SW480 (cell line): Measurements from ENCODE around the gene ZNRF2.
"Not testable (repeated sequence)": the region's sequence is repeated elsewhere in the genome, so short reads cannot be mapped to it uniquely, and the experiment has no call there.

ENCODE experiments used
- DNase-seq: peaks from one replicate; pipeline ENCODE4 v3.0.0-alpha.2; 2016; ENCODE audit warnings: low spot score

The ZNRF2 gene

DNA sequence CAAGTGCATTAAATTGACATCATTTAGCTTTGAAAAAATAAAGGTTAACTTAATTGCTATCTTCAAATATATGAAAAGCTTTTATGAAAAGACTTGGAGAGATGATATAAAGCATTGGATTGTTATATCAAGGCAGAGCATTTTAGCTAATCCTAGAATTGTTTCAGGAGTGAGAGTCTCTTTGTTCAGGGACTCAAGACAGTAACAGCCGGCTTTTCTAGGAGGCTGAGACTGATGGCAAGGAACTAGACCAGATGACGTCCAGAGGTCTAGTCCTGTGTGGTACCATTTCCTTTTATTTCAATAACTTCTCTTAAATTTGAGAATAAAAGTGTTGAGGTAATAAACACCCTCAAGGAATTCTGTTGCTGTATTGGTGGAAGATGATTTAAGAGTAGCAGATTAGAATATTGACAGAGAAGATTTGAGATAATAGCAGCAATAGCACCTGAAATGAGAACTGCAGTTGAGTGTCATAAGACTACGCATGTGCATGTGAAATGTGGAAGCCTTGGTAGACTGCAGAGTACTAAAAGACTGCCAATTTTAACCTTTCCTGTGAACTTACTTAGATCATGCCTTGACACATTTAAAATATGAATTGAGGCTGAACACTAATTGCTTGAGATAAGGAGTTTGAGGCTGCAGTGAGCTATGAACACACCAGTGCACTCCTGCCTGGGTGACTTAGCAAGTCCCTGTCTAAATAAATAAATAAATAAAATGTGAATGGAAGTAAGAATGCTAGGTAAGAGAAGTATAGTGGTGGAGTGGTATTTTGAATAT, 79.6 kb downstream of the ZNRF2 start:
- DNase-seq: no peak

- no peak for DNase-seq
Measured at GRCh38 chr7:30364773-30365172, 80.4 kb downstream of the ZNRF2 start.

DNA sequence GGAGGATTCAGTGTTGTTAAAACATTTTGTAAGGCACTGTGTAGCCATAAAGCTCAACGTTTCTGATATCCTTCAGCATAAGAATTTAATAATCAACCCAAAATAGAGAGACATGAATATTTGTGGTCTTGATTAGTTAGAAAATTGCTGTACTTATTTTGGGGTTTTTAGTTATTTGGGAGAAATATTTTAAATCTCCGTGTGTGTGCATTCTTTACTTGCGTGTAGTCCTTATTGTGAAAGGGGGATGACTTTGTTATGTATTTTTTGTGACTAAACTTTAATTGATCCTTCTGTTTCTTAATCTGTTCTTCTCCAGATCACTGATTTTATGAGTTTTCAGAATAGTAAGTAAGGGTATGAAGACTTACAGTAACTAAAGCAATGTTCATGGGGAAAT, 81.2 kb downstream of the ZNRF2 start:
- DNase-seq: no peak

DNA sequence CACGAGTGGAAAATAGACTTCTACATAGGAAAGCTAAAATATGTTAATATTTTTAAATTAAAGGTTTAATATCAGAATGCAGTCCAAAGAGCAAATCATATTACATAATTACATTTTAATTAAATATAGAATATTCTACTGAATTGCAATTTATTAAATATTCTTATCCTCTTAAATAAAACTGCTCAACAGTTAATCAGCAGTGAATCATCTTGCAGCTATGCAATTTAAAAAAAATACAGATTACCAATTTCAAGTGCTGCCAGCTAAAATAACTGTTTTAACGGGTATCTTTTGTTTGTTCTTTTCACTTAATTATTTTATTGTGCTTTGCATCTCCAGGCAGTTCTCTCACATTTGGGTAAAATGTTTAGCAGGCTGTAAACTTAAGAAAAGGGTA, 82.2 kb downstream of the ZNRF2 start:
- DNase-seq: no peak

DNA sequence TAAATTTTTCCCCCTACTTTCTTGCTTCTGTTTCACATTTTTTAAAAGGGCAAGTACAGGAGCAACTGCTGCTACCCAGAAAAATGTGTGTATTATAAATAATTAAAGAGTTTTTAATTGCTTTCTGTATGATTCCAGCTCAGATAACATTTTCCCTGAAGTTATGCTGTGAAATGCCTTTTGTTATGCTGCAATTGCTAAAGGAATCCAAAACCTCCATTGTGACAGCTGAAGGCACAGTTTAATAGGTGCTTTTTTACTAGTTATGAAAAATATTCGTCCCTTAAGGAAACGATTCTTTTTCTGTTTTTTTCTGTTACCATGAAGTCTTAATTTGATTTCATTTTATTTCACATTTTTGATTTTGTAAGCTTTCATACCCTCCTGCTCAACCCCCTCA, 83.2 kb downstream of the ZNRF2 start:
- DNase-seq: no peak

DNA sequence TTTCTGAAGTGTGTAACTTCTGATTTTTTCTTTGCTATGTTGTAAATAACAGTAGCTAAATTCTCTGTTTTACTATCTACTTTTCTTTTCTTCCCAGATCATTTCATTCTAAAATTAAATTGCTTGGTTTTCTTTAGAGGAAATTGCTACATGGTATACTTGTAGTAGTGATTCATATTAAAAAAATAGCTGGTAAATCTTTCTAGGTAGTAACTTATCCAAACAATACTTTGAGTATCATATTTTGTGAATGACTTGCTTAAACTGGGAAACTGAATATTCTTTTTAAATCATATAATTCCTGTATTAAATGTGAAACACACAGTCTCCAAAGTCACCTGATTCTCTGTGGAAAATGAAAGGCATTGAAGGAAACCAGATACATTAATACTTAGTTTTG, 85.5 kb downstream of the ZNRF2 start:
- no peak for DNase-seq

- DNase-seq: no peak
Measured at GRCh38 chr7:30371321-30371720, 86.9 kb downstream of the ZNRF2 start.

DNA sequence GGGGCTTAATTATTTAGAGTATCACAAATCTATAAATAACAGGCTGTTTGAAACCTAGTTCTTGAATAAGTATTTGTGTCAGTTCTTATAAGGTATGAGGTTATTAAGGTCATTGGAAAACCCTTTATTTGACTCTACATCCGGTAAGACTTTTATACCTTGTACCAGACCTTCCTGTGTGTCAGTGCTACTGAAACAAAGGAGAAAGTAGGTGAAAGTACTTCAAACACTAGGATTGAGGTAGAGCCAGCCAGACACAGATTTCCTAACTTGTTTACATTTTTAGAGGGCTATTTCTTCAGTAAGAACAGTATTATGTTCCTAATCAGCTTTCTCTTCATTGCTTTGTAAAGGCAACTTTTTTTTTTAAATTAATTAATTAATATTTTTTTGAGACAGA, 93.9 kb downstream of the ZNRF2 start:
- no peak for DNase-seq

- no peak for DNase-seq
Measured at GRCh38 chr7:30379131-30379530, 94.7 kb downstream of the ZNRF2 start.

- no peak for DNase-seq
Measured at GRCh38 chr7:30379741-30380140, 95.3 kb downstream of the ZNRF2 start.

- DNase-seq: no peak
Measured at GRCh38 chr7:30380294-30380693, 95.9 kb downstream of the ZNRF2 start.

GRCh38 chr7:30380824-30381223, 96.4 kb downstream of the ZNRF2 start:
- DNase-seq: not testable (repeated sequence)

GRCh38 chr7:30382607-30383006, 98.2 kb downstream of the ZNRF2 start:
- no peak for DNase-seq

- DNase-seq: no peak
Measured at GRCh38 chr7:30389791-30390190, 105.4 kb downstream of the ZNRF2 start.

DNA sequence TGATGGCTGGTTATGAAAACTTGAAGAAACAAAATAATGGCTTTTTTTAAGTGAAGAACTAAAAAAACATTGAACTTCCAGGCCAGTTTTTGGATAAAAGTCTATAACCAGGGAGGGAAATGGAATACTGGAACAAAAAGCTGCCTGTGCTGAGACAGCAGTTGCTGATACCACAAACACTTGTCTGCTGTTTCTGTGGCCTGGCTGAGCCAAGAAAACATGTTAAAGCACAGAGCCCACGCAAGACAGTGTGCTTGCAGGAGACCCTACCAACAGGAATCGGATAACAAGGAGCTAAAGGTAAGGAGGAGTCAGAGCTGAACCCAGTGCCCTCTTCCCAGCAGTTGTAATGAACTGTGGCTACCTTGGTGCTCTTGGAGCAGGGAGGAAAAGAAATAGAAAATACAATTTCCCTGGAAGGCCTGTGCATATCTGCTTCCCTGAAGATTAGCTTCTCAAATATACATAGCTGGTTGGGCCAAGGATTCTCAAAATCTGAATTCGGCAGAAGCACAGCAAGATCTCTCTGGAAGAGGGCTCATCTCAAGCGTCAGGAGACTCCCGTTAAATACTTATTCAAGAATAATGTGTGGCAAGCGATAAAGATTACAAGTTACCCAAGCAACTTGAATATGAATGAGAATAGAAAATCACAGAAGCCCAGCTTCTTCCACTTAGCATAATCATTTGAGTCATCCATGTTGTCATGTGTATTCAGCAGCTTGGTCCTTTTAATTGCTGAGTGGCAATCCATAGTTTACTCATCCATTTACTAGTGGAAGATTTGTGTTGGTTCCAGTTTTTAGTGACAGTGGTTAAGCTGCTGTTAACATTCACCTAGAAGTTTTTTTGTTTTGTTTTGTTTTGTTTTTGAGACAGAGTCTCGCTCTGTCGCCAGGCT, 106.6 kb downstream of the ZNRF2 start:
- no peak for DNase-seq

DNA sequence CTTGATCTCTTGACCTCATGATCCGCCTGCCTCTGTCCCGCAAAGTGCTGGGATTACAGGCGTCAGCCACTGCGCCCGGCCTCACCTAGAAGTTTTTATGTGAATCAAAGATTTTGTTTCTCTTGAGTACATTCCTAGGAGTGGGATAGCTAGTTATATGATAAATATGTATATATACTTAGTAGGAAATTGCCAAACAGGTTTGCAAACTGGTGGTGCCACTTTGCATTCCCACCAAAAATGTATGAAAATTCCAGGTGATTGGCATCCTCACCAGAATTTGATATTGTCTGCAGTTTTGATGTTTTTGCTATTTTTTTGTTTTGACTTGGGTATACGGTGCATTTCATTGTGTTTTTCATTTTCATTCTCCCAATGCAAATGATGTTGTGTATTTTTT, 107.4 kb downstream of the ZNRF2 start:
- DNase-seq: no peak

DNA sequence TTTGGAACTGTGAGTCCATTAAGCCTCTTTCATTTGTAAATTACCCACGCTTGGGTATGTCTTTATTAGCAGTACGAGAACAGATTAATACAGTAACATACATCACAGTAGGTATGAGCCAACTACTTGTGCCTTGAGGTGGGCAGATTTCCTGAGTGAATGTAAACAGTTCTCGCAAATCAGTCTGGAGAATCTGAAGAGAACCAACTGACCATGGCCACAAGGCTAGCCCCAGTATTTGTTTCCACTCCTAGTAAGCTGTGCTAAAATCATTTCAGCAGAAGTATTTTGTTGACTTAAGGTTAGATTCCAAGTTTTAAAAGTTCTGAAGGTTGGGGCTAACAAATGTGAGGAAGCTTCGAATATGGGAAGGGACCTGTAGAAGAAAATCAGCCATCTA, 111.3 kb downstream of the ZNRF2 start:
- DNase-seq: no peak

GRCh38 chr7:30396389-30396788, 112.0 kb downstream of the ZNRF2 start:
- no peak for DNase-seq

- no peak for DNase-seq
Measured at GRCh38 chr7:30403477-30403876, 119.1 kb downstream of the ZNRF2 start.

- no peak for DNase-seq
Measured at GRCh38 chr7:30405179-30405578, 120.8 kb downstream of the ZNRF2 start.

DNA sequence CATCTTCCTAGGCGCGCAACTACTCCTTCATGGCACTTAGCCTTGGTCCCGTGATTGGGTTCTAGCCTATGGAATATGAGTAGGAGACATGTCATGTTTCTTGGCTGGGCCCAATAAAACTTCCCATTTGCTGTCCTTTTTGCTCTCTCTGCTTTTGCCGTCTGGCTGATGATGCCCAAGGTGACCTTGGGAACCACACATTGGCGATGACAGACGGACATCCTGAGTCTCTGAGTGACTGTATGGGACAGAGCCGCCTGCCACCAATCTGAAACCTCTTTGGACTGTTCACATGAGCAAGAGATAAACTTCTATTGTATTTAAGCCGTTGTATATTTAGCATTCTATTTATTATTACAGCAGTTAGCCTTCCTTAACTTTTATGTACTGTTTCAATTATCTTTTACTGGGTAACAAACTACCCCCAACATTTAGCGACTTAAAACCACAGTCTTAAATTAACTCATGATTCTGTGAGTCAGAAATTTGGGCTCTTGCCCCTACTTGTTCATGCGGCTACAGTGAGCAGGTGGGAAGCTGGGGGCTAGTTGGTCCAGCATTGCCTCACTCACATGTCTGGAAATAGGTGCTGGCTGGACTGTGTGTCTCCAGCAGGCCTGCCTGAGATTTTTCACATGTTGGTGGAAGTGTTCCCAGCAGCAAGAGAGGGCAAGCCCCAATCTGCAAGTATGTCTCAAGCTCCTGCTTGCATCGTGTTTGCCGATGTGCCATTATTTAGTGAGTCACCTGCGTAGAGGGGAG, 122.4 kb downstream of the ZNRF2 start:
- no peak for DNase-seq

DNA sequence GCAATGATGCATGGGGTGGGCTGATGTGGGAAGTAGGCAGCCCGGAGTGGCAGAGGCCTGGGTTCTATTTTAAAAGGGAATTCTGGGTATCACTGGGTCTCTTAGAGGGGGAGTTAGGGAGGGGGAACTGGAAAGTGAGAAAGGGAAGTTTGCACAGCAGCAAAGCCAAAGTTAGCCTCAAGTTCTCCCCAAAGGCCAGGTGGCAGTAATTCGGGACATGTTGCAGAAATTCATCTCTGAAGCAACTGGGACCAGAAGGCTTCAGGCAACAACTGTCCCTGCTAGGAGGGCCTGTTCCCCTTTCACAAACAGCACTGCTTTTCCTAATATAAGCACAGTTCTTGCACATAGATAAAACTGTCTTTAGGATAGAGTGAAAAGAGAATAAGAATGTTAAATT, 126.8 kb downstream of the ZNRF2 start:
- DNase-seq: no peak

DNA sequence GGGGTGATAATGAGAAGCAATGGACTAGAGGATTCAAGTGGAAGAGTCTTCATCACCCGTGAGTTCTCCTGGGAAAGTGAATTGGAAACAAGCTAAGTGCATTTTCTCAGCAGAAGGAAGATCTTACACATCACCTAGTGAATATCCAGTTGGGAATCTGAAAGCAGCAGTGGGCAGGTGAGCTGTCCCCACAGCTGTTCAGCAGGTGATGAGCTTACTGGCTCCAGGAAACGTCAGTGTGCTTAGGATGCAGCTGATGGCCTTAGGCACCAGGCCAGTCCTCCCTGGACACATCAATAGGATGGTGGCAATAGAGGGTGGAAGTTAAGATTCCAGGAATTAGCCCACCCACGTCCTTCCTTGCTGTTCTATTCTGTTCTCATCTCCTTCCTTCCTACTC, 127.5 kb downstream of the ZNRF2 start:
- DNase-seq: no peak
